ENCODE data around the gene STK33.

DNA sequence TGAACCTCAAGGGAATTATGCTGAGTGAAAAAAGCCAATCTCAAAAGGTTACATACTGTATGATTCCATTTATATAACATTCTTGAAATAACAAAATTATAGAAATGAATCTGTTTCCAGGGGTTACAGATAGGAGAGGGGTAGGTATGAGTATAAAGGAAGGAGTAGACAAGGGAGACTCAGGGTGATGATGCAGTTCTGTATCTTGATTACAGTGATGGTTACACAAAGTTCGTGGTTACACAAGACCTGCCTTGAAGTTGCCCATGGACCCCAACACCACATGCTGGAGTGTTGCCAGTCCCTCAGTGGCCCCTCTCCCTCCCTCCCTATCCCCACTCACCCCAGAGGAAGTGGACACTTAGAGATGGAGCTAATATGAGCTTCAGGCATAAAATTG lies 20.3 kb downstream of the STK33 start:
- TF ChIP-seq, protein P1, sequence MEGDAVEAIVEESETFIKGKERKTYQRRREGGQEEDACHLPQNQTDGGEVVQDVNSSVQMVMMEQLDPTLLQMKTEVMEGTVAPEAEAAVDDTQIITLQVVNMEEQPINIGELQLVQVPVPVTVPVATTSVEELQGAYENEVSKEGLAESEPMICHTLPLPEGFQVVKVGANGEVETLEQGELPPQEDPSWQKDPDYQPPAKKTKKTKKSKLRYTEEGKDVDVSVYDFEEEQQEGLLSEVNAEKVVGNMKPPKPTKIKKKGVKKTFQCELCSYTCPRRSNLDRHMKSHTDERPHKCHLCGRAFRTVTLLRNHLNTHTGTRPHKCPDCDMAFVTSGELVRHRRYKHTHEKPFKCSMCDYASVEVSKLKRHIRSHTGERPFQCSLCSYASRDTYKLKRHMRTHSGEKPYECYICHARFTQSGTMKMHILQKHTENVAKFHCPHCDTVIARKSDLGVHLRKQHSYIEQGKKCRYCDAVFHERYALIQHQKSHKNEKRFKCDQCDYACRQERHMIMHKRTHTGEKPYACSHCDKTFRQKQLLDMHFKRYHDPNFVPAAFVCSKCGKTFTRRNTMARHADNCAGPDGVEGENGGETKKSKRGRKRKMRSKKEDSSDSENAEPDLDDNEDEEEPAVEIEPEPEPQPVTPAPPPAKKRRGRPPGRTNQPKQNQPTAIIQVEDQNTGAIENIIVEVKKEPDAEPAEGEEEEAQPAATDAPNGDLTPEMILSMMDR (IDR thresholded peaks at IDR 0.05) = no peak
- no peak for TF ChIP-seq POLR2A (IDR thresholded peaks at IDR 0.05)

Data from adrenal gland (tissue), 5 donors.